OCI-LY1 (cell line): ENCODE data around the gene MYO1E.

ENCODE experiments used
- EZH2 ChIP-seq: fragments of 200-600 bp; sonication (generic), shearing (Covaris generic); IDR thresholded peaks from 2 replicates; pipeline ENCODE4 v1.8.0; 2017; ENCODE audit warnings: borderline replicate concordance, mixed run types, mild to moderate bottlenecking, antibody characterized with exemption, low read length, moderate library complexity, mixed read lengths
- TF ChIP-seq, protein P1 (sequence below): fragments of 200-600 bp; sonication (generic), shearing (Covaris generic); IDR thresholded peaks from 2 replicates; pipeline ENCODE4 v1.5.1; 2017; ENCODE audit warnings: mild to moderate bottlenecking, antibody characterized with exemption, low read length, moderate library complexity, mixed read lengths

- TF ChIP-seq, protein P1, sequence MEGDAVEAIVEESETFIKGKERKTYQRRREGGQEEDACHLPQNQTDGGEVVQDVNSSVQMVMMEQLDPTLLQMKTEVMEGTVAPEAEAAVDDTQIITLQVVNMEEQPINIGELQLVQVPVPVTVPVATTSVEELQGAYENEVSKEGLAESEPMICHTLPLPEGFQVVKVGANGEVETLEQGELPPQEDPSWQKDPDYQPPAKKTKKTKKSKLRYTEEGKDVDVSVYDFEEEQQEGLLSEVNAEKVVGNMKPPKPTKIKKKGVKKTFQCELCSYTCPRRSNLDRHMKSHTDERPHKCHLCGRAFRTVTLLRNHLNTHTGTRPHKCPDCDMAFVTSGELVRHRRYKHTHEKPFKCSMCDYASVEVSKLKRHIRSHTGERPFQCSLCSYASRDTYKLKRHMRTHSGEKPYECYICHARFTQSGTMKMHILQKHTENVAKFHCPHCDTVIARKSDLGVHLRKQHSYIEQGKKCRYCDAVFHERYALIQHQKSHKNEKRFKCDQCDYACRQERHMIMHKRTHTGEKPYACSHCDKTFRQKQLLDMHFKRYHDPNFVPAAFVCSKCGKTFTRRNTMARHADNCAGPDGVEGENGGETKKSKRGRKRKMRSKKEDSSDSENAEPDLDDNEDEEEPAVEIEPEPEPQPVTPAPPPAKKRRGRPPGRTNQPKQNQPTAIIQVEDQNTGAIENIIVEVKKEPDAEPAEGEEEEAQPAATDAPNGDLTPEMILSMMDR: no peak
- no peak for TF ChIP-seq EZH2
Measured at GRCh38 chr15:59401824-59402569, 29.3 kb upstream of the MYO1E start.
